Stimulated activated CD8-positive, alpha-beta memory T cell treated with anti-CD3 and anti-CD28 coated beads, Interleukin-7, amount 100 ng/mL, for 4 hours (primary cell): Measurements from ENCODE around the gene DCT.
"Not testable (repeated sequence)": the region's sequence is repeated elsewhere in the genome, so short reads cannot be mapped to it uniquely, and the experiment has no call there.

Experiments used
- DNase-seq, 2 donors: peaks; one replicate each; pipeline ENCODE4 v3.0.0-alpha.2; 2020; ENCODE audit warnings: low read depth in 2 of 2

Gene DCT

DNA sequence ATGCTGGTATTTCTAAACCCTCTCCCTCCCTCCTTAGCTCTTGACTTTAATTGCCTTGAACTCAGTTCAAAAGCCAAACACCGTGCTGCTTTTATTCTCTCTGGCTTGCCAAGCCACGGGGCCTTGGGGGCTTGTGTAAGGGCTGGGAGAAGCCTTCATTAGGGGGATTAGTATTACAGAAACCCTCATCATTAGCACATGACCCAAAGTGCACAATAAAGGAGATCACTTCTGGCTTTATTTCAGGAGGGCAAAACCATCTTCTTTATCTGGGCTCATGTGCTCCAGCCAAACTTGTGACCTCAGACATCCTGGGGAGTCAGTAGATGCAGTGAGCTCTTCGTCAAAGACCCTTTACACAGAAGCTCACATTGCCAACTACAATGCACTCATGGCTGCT is at the start of gene DCT:
TSS of gene DCT (minus strand) at position 67 of the 400 bp plus-strand sequence. CDS start 427 bp downstream, outside the sequence.
- DNase-seq, result no peak

DNA sequence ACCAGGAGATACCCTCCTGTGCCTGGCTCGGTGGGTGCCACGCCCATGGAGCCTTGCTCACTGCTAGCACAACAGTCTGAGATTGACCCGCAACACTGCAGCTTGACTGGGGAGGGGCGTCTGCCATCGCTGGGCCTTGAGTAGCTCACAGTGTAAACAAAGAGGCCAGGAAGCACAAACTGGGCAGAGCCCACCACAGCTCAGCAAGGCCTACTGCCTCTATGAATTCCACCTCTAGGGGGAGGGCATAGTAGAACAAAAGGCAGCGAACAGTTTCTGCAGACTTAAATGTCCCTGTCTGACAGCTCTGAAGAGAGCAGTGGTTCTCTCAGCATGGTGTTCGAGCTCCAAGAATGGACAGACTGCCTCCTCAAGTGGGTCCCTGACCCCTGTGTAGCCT is 47.5 kb upstream of the DCT start:
- DNase-seq, result not testable (repeated sequence)

DNA sequence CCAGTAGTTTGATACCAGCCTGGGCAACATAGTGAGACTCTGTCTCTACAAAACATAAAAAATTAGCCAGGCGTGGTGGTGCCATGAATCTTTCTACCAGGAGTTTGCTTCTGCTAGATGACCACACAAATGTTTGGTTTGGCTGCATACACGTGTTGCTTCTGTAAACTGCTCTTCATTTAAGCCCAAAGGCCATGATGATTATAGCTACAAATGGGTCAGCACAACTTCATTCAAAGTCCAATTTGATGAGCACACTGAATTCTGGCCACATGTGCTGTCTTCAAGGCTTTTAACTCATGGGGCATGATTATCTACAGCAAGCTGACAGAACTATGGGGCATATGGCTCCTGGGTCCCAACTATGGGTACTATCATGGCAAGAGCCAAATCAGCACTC is 46.3 kb upstream of the DCT start:
- DNase-seq, result no peak

DNA sequence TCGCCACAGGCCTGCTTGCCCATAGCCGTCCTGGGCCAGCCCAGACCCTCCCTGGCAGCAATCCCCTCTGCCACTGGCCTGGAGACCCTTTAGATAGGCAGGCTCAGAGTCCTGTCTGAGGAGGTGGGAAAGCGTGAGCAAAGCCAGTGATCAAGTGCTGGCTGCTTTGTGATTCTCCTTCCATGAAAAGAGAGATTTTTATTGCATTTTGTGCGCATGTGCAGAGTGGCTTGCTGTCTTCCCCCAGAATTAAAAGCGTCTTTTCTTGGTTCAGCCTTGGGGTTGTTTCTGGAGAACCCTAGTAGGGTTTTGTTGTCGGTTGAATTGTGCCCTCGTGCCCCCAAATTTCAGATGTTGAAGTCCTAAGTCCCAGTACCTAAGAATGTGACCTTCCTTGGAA is 44.9 kb upstream of the DCT start:
- DNase-seq, result no peak

DNA sequence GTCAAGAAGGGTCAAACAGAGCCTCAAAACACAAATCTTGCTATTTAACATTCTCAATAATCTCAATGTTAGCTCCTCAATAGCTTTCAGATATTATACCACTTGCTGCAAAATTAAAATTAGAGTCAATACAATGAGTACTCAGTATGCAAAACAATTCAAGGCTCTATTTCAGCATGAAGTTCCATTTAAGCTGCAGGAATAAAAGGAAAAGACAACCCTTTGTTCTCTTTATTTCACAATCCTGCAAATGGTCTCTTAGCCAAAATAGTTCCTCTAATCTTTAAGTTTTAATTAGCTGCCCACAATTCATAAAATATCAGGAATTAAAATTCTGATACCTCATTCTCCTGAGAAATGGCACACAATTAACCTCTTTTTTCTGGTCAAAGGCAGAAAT is 40.5 kb upstream of the DCT start:
- no peak for DNase-seq

DNA sequence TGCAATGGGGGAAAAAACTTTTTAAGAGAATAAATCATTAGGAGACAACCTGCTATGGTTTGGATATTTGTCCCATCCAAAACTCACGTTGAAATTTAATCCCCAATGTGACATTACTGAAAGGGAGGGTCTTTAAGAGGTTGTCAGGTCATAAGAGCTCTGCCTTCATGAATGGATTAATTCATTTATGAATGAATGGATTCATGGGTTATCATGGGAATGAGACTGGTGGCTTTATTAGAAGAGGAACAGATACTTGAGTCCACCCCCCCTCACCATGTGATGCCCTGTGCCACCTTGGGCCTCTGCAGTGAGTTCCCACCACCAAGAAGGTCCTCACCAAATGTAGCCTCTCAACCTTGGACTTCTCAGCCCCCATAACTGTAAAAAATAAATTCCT is 37.0 kb upstream of the DCT start:
- no peak for DNase-seq

DNA sequence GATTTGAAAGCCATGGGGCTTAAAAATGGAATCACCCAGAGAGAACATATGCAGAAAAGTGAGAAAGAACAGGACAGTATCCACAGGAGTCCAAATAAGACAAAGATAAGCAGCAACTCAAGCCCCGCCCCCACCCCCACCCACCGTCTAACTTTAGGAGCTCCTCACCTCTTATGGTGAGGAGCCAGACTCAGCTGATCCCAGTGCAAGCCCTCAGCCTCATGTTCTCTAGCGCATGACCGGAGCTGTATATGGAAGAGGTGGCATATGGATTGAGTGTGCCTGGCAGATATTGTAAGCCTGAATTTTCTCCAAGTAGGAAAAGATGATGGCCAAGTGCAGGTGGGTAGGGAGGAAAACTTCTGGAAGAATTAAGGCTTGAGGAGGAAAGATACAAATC is 36.4 kb upstream of the DCT start:
- no peak for DNase-seq

DNA sequence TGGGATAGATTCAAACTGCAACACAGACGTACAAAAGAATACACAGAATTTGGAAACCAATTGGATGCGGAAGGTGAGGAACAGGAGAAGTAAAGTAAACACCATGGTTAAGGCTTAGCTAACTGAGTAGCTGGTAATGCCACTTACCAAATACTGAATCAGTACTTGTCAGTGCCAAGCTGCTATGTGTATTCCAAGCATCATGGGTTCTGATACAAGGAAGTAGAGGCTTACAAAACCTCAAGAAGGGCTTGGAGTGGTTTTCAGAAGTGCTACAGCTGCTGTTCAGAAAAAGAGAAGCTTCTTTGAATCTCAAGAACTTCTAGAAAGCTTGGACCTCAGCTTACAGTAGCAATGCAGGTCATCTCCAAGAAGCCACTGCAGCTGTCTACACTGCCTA is 35.9 kb upstream of the DCT start:
- DNase-seq, result no peak

DNA sequence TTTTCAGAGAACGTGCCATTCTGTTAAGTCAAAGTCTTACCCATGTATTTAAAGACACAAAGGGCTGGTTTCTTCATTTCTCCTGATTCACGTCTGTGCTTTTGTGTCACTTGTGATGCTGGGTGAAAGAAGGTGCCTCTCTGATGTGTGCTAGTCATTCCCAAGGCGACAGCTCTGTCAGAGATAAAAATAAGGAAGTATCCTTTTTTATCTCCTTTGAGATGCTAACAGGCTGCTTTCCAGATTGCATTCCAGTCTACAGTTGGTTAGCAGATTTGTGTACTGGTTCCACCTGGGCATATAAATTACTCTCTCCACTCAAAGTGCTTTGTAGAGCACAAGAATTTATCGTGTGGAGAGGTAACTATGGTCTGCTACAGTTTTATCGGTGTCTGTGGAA is 33.5 kb upstream of the DCT start:
- no peak for DNase-seq

DNA sequence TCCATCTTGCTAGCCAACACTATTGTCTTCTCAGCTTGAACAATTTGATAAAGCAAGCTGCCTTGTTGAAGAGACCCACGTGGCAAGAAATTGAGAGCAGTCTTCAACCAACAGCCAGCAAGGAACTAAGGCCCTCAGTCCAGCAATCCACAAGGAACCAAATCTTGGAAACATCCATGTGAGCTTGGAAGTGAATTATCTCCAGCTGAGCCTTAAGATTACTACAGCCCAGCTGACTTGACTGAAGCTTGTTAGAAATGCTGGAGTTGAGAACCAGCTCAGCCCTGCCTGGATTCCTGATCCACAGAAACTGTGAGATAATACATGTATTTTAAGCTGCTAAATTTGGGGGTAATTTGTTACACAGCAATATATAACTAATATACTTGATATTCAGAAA is 26.2 kb upstream of the DCT start:
- no peak for DNase-seq

DNA sequence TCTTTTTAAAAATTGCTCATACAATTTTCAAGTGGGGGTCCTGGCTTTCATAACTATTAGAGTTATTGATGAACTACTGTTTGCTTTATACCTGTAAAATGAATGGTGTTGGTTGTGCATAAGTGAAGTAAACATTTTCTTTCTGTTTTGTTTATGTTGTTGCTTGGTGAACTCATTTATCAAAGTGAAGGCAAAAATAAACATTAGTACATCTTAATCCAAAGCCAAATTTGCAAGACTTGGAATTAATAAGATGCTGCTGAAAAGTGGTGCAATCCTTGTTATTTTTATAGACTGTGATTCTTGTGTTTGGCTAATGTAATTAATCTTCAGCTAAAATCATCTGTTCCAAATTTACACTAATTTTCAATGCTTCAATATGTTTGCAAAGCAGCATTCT is 24.4 kb upstream of the DCT start:
- DNase-seq, result no peak

DNA sequence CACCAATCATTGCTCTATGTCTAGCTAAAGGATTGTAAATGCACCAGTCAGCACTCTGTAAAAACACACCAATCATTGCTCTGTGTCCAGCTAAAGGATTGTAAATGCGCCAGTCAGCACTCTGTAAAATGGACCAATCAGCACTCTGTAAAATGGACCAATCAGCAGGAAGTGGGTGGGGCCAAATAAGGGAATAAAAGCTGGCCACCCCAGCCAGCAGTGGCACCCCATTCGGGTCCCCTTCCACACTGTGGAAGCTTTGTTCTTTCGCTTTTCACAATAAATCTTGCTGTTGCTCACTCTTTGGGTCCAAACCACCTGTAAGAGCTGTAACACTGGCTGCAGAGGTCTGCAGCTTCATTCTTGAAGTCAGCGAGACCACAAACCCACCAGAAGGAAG is 19.3 kb upstream of the DCT start:
- DNase-seq, result not testable (repeated sequence)

DNA sequence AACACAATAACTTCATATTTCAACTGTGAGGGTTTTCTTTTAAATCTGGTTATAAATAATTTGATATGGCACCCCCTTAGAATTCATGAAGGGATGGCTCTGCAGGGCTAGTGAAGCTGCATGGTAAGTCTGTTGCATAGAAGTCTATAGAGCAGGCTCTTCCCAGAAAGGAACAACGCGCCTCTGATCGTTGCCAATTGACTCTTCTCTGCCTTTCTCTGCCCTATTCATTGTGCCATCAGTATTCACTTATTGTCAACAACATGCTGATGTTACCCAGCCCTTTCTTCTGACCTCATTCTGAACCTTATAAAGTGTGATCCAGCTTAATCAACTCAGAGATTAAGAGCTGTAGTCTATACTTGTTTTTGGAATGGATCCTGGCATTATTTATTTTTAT is 16.3 kb upstream of the DCT start:
- no peak for DNase-seq

DNA sequence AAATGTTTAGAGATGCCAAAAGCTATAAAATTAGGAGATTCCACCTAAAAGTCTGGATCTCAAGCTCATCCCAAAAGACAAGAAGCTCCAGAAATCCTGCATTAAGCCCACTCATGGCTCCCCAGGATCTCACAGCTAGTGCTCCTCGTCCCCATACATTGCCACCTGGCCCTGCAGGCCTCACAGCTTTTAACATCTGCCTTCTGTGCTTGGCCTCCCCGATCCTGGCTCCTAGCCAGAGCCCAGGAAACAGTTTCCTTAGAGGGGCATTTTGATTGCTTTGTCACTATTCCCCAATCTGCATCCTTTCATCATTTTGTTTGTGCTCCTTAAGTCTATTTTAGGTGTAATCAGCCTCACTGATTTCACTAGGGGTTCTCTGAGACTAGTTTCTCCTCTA is 14.5 kb upstream of the DCT start:
- no peak for DNase-seq

DNA sequence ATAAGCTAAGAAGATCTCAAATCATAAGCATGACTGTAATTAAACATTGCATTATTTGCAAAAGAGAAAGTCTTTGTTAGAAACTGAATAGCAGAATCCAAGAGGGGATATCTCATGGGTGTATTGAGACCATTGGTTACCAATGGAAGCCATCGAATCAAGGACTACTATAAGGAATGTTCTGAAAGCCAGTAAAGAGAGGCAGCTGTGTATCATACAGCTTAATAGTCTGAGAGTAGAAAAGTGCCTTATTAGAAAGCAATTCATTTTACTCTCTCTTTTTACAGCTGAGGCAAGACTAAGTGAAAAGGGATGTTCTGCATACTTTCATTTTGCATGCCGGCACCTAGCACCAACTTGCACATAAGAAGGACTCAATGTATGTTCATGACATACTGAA is 7.6 kb upstream of the DCT start:
- DNase-seq, result no peak

DNA sequence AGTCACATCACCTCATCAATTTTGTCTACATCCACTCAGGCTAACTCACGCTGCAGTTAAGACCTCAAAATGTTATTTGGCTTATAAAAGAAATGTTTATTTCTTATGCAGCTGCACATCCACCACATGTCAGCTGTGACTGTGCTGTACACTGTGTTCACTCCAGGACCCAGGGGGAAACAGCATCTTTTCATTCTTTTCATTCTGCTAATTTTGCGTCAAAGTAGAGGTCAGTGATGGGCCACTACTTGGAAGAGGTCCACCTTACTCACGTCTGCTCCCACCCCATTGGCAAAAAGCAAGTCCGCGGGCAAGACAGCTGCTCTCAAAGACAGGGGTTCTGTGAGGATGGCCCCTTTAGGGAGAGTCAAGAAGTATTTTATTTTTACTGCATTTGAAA is 4.5 kb upstream of the DCT start:
- DNase-seq, result no peak

DNA sequence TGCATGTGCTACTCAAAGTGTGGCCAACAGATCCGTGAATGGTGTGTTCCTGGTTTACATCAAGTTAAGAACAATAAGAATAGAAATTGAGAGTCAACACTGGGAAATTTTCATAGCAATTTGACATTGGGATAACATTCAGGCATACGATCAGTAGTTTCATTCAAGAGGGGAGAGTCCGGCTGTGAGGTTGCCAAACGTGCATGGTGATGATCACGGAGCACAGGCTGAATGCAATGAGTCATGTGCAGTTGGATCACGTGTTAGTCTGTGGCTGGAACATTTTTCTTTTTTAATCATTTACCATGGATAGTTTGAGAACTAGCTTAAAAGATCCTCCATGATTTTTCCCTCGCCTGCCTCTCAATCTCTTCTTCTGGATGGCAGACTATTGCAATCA is 2.5 kb upstream of the DCT start:
- DNase-seq, result no peak

DNA sequence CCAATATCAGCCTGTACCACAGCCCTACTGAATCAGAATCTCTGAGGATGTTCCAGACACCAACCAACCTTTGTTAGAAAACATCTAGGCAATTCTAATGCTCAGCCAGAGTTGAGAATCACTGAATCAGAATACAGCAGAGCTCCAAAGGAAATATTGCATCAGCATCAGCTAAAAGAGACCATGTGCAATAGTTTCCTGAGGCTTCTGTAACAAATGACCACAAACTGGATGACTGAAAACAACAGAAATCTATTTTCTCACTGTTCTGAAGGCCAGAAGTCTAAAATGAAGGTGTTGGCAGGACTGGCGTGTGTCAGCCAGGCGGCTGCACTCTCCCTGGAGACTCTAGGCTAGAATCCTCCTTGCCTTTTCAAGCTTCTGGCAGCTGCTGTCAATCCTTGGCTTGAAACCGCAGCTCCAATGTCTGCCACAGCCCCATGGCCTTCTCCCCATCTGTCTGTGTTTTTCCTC is 1.2 kb upstream of the DCT start:
- DNase-seq, result no peak

DNA sequence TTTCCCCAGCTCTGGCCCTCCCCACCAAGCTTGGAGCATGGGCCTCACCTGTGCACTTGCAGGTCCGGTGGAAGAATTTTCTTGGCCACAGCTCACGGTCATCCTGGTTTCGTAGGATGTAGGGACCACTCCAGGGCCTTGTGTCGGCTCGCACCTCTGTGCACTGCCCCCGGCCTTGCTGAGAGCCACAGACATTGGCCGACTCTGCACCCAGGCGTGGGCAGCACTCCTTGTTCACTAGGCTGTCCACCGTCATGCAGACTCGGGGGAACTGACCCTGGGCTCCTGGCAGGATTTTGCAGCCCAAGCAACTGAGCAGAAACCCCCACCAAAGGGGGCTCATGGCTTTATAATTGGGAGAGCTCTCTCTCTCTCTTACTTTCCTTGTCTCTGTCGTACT is 569 bp downstream of the DCT start:
- DNase-seq, result no peak

DNA sequence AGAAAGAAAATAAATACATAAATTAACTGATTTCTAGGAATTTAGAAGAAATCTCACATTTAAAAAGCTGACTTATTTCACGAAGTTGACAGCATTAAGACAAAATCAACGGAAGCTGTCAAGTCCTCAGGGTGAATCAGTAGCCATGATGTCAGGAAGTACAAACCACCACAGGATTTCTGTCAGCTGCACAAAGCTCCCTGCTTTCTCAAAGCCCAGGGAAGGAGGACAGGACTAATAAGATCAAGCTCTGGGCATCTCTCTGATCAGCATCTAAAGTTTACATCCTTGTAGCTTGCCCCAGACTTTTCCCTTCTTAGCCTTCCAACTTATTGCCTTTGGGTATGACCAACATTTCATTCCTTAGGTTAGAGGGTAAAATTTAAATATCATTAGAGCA is 9.4 kb downstream of the DCT start:
- DNase-seq, result no peak

DNA sequence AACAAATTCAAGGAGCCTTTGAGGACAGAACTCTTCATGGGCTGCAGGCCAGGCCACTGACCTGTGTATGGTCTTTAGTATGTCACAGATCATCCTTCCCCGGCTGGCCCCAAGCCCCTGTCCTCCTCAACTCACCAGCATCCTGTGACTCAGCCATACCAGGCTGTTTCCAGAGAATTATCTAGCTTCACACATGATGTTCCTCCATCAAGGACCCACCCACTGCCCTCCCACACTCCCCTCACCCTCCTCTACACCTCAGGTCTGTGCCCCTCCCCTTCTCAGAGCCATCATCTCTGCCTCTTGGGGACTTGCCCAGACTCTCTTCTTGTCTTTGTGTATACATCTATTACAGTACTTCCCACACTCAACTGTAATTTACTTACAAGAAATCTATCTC is 14.7 kb downstream of the DCT start:
- DNase-seq, result peak; percentile 29 to 31

DNA sequence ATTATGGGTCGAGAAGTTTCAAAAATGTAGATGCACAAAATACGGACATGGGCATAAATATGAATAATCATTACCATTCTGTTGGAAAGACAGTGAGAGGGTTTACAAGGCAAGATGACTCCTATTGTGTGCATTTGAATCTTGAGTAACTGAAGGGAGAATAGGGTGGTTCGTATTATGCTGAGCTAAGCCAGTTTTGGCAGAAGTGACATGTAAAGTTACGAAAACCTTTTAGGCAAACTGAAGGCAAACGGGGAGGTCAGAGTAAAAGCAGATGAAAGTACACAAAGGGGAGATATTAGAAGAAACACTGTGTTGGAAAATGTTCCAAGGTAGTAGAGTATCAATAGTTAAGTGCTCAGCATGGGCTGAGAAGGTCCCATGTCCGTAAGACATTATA is 16.8 kb downstream of the DCT start:
- DNase-seq, result no peak

DNA sequence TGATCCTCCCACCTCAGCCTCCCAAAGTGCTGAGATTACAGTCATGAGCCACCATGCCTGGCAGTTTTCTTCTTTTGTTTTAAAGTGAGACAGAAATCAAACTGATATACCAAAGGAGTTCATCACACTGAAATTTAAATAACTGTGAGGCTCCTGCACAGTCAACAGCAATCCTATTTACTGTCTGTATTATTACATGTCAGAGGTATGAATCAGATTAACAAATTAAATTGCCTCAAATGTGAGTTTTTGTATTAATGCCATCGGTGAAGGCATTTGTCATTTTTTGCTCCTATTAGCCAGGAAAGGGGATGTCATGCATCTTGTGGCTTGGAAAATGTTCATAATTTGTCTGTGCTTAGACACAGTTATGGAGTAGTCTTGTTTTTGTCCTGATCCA is 20.4 kb downstream of the DCT start:
- DNase-seq, result no peak

DNA sequence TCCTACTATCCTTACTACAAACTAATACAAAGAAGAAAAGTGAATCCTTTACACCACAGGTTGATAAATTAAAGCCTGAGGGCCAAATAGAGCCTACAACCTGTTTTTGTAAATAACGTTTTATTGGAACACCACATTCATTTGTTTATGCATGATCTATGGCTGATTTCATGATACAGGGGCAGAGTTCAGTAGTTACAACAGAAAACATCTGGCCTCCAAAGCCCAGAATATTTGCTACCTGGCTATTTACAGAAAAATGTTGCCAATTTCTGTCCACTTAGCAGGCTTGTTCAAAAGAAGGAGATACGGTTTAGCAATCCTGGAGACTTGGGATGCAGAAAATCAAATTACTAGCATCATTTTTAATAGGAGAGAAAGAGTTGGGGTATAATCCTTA is 24.1 kb downstream of the DCT start:
- DNase-seq, result no peak

DNA sequence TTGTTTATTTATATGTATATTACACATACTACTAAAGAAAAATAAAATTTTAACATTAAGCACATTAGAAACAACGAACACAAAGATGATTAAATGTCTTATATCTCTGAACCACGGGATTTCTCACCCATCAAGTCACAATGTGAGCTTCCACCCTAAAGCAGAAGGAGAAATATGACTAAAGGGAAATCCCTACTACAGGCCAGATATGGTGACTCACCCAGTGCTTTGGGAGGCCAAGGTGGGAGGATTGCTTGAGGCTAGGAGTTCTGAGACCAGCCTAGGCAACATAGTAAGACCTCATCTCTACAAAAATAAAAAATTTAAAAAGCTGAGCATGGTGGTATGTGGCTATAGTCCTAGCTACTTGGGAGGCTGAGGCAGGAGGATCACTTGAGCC is 24.6 kb downstream of the DCT start:
- DNase-seq, result no peak
